OCI-M2 (cell line): ENCODE data around the gene ATP11C.
"Not testable (repeated sequence)": the region's sequence is repeated elsewhere in the genome, so short reads cannot be mapped to it uniquely, and the experiment has no call there.

ENCODE experiments used
- DNase-seq: peaks from one replicate; lab custom pipeline; 2025; ENCODE audit not compliant: unreplicated experiment; lab: John Stamatoyannopoulos, UW

ATP11C gene

DNA sequence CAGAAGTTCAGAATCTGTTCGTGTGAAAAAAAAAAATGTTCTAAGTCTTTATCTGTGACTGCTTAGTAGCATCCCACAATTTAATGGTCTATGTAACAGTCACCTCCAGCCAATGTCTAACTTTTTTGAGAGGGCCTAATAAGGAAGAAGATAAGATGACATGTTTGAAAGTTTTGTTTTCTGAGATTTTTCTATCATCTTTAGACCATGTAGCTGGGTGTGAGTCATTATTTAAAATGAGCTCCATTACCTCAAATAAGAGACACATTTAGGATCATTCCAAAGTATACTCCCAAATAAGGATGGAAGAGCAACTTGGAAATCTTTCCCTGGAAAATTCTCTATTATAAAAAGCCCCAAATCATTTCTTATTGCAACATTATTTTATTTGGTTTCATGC, 196.7 kb downstream of the ATP11C start:
- DNase-seq: no peak

DNA sequence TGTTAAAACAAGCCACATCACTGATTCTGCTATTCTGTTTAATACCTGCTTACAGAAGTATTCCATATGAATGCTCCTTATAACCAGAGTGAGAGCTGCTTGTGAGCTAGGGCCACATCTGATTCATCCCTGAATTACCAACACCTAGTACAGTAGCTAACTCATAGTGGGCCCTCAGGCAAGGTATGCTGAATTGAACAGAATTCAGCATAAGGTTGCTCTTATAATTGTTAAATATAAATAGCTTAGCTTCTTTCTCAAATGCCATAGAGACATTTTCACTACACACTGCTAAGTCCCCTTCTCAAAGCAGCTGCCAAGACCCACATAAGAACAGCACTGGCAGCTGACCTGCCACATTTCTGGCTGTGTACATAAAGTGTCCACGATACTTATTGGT, 197.9 kb downstream of the ATP11C start:
- no peak for DNase-seq

DNA sequence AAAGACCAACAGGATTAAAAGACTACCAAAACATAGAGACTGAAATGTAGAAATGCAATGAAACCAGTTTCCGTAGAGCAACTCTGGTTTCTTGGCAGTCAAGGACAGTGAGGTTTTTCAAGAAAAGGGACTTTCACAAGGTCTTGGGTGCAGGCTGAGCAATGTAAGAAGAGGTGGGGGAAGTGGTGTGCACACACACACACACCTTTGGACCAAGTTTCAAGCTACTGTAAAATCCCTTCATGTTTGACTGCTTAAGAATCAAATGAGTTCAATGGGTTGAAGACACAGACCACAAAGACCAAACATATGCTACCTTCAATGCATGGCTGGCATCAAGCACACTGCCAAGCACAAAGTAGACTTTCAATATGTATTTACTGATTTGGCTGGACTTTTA, 207.1 kb downstream of the ATP11C start:
- no peak for DNase-seq

DNA sequence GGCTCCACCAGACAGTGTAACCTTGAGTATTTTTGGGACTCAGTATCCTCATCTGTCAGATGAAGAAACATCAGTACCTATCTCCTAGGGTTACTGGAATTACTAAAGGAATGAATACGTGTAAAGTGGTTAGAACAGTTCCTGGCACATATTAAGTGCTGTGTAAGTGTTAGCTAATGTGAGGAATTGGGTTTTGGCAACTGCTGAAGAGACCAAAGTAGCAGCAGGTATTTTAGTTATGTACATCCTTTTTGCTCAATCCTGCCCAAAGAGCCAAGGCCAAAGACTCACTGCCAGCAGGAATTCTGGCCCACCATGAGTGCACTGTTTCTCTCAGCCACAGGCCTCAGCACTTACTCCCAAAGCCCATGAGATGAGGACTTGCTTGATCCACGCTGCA, 208.2 kb downstream of the ATP11C start:
- no peak for DNase-seq

DNA sequence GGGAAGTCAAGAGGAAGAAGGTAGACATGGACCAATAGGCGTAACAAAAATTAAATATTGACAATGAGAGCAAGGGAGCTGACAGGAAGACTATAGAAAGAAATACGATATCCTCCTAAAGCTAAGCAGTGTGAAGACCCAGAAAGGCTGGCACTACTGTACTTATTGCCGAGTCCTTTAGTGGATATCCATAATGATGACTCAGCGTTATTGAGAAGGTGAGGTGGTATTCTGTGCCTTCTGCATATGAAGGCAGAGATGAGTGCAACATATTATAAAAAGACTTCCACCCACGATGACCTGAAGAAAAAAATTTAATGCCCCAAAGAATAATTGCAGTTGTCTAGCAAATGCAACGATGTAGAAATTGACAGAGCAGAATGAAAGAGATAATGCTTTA, 211.9 kb downstream of the ATP11C start:
- DNase-seq: no peak

DNA sequence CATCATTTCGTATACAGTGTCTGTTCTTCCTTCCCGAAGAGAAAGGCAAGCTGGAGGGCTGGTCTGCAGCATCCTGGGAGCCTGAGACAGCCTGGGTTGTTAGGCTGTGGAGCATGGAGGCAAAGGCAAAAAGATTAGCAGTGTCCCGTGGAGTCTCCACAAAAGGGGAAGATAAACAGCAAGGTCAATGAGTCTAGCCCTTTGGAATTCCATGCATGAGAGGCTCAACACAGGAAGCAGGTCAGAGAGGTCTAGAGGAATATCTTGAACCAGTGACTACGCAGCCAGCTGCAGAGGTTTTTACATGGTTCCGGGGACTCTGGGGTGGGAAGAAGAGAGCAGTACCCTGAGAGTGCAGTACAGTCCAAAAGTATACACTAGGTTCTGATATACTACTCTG, 212.7 kb downstream of the ATP11C start:
- DNase-seq: no peak

DNA sequence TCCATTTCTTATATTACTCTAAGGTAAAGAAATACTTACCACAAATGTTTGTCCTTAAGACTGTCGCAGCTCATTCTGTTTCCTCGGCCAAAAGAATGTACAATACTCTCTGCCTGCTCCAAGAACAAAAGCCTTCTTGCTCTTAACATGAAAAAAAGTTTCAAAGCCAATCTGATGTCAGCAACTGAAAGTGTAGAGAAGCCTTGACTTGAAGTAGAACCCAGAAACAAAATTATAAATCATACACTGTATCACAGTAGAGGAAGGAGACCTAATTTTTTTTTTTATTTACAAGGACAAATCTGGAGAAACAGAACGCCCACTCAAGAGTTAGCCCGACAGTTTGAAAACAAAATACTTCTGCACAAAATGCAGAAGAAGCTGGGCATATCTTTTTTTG, 224.8 kb downstream of the ATP11C start, which contains the start of gene MCF2:
MCF2 (minus strand) TSS at position 101 of the 400 bp plus-strand sequence. CDS start 56,423 bp downstream, outside the sequence.
- no peak for DNase-seq

DNA sequence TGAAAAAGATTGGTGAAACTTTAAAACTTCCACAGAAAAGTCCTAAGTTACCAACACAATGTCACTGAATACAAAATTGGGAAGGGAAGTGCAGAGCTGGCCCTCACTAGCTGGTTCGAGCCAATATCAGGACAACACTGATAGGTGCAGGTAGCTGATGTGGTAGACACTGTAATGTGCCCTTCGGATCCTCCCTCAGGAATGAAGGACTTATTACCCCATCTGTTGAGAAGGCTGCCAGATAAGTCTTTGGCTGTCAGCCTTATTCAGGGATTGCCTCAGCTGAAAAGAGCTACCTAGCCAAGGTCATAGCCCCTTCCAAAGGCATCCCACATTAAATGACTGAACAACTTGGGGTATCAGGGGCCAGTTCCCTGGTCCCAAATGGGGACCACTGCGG, 230.2 kb downstream of the ATP11C start:
- no peak for DNase-seq

DNA sequence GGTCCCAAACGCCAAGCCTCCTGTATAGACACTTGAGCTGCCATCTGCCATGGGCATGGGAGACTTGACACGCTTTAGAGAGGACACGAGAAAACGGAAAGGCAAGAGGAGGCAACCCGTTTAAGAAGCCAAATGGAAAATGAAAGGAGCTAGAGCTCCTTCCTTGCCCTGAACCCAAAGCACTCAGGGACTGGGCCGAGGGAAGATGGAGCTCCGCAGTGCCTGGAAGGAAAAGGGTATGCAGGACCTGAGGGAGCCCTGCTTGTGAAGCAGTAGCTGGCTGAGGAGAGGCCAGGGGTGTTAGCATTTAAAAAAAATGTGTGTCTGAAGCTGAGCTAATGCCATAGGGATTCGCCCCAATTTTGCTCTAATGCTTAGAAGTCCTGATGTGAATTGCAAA, 239.9 kb downstream of the ATP11C start:
- DNase-seq: no peak

DNA sequence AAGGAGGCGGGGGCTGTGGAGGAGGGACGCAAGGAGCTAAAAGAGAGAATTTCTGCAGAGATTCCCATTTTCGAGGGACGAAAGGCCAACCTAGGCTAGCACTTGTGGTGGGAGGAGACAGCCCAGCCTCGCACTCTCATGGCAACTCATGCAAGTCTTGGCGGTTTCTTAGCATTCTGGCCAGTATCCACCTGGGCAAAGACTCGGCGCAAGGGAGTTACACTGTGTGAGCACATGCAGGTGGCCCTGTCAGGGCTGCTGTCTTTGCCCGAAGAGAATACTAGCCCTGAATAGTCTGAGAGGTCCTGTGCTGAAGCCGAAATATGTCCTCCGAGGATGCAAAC, 240.4 kb downstream of the ATP11C start:
- no peak for DNase-seq

DNA sequence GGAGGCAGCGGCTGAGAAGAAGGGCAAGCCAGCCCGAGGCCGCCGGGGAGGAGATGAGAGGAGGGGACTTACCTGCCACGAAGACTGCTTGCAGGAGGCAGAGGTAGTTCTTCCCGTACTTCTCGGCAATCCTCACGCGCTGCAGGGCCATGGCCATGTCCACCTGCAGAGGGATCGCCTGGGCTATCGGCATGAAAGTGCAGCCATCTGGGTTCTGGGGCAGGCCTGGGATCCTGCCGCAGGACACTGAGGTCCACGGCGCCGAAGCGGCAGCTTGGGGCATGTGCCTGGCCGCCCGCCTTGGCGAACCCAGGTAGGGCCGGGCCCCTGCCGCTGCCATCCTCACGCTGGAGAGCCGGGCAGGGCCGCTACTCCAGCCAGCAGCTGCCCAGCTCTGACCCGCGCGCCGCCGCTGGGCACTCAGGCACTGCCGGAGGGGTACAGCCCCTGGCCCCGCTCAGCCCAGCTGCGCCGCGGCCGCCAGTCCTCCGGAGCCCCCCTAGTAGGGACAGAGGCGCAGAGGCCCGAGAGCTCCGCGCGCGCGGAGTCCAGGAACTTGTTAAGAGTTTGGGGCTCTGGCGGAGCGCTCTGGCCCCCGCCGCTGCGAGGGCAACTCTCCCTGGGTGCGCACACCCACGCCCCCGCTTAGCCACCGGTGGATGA, 240.9 kb downstream of the ATP11C start:
- no peak for DNase-seq

DNA sequence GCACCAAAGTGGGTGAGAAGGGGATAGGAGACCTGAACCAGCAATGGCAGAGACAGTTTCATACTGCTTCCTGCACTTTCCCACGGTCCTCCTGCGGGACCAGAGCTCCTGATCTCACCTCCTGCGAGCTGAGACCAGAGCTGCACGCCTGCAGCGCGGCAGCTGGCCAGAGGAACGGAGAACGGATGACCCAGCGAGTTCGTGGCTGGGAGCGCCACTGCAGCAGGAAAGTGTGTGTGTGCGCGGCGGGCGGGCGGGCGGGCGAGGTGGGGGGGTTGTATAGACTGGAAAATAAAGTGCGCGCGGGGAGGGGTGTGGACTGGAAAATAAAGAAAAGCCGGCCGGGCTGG, 241.4 kb downstream of the ATP11C start:
- DNase-seq: no peak

DNA sequence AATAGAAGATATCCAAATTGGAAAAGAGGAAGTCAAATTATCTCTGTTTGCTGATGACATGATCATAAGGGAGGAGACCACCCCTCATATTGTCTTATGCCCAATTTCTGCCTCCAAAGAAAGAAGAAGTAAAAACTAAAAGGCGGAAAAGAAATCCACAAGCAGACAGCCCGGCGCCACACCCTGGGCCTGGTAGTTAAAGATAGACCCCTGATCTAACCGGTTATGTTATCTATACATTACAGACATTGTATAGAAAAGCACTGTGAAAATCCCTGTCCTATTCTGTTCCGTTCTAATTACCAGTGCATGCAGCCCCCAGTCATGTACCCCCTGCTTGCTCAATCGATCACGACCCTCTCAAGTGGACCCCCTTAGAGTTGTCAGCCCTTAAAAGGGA, 247.7 kb downstream of the ATP11C start:
- not testable (repeated sequence) for DNase-seq

DNA sequence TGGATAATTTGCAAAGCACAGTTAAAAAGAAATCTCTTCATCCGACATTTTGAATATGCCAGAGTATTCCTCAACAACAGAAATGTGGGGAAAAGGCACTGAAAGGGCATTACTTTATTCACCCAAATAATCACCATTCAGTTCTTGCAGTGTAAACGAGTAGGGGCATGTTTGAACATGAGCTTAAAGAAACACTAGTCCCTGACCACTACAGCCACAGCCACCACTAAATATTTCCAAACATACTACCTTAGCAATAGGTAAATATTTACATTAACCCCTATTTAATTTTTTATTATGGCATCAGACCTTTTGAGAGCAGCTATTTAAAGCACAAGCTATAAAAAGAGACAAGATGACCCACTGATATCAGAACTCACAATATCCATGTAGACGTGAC, 252.5 kb downstream of the ATP11C start:
- DNase-seq: no peak
